Heart left ventricle (tissue), 16 donors: ENCODE measurements around the gene SETD3. TPM values are rescaled to one million over a fixed set of nuclear protein-coding genes. Genes with fewer than 3 reads are reported as not detected.

ENCODE experiments used
- ATAC-seq, 4 donors: fragments of 200-7000 bp; cut with Tn5 transposase; one replicate each; pipeline ENCODE4 v1.9.1; 2020 to 2022; ENCODE audit warnings: moderate library complexity in 4 of 4, mild to moderate bottlenecking in 3 of 4, moderate number of reproducible peaks in 1 of 4
- DNase-seq, 5 donors: peaks; one replicate each; pipeline ENCODE4 v3.0.0-alpha.2; 2020
- H3K27ac ChIP-seq, 12 donors: fragments of 200-600 bp; sonication (generic) in 4 of 12; one replicate each; pipeline versions ENCODE4 v1.5.0 to v1.8.0; 2016 to 2022; ENCODE audit warnings: mild to moderate bottlenecking in 2 of 12
- H3K27me3 ChIP-seq, 9 donors: fragments of 200-600 bp; sonication (generic) in 2 of 9; one replicate each; pipeline versions ENCODE4 v1.5.1 to v1.8.0; 2016 to 2022; ENCODE audit warnings: mild to moderate bottlenecking in 3 of 9
- H3K36me3 ChIP-seq, 9 donors: fragments of 200-600 bp; sonication (generic) in 2 of 9; one replicate each; pipeline versions ENCODE4 v1.5.0 to v1.8.0; 2018 to 2022; ENCODE audit warnings: mild to moderate bottlenecking in 2 of 9
- H3K4me1 ChIP-seq, 12 donors: fragments of 200-600 bp; sonication (generic) in 4 of 12; one replicate each; pipeline versions ENCODE4 v1.5.0 to v1.8.0; 2016 to 2022; ENCODE audit warnings: mild to moderate bottlenecking in 3 of 12
- H3K4me3 ChIP-seq, 12 donors: fragments of 200-600 bp; sonication (generic) in 4 of 12; one replicate each; pipeline versions ENCODE4 v1.5.0 to v1.8.0; 2017 to 2022; ENCODE audit warnings: mild to moderate bottlenecking in 9 of 12, moderate library complexity in 4 of 12
- H3K9me3 ChIP-seq, 12 donors: fragments of 200-600 bp; sonication (generic) in 4 of 12; one replicate each; pipeline versions ENCODE4 v1.5.0 to v1.8.0; 2016 to 2022; ENCODE audit warnings: mild to moderate bottlenecking in 1 of 12
- POLR2A ChIP-seq, 2 donors: fragments of 450-650 bp; IDR thresholded peaks; one replicate each; pipeline ENCODE4 v1.6.1; 2017; ENCODE audit warnings: antibody characterized with exemption in 2 of 2, mild to moderate bottlenecking in 2 of 2, moderate library complexity in 2 of 2
- WGBS, 4 donors: extraction: QIAGEN DNeasy Blood & Tissue Kit in 2 of 4; methylation state at CpG; one replicate each; pipeline versions ENCODE4 v1.1.5 to v1.1.7; 2013 to 2018; 5-methylcytosine and 5-hydroxymethylcytosine counted together
- intact Hi-C, 10 donors: fragments of 100-400 bp; cut with DNase I; formaldehyde crosslinking; loops; one replicate each; pipeline versions ENCODE4 v1.11.1 to v1.14.2; 2022
- polyA plus RNA-seq, 2 donors: library from polyadenylated mRNA; stranded (reverse); fragments of 200-250 nt; gene quantifications; one replicate each; pipeline ENCODE4 v1.2.3, GENCODE V29; 2013
- total RNA-seq, 9 donors: library from RNA; depleted of rRNA in 2 of 9; stranded (reverse); fragments of >200 nt in 2 of 9; fragmentation: NEBNext Ultra II Directional in 3 of 9; extraction: Animal tissue kit (Norgen Biotek cat#: 25700) in 3 of 9; gene quantifications; one replicate each; pipeline versions ENCODE4 v1.1.0 to v1.2.4, GENCODE V29; 2016 to 2023
- TF ChIP-seq, protein P1 (sequence below), 12 donors: fragments of 200-600 bp; sonication (generic) in 4 of 12; IDR thresholded peaks; one replicate each; pipeline versions ENCODE4 v1.5.0 to v1.8.0; 2018 to 2022; ENCODE audit warnings: antibody characterized with exemption in 12 of 12, mild to moderate bottlenecking in 5 of 12
- donor health status: ischemic (EF 13 %, LVEDD 7.1; RV severe dilation, severe dysfunction).
- donor health status: healthy with polysubstance abuse.
- donor health status: DM: no; HTN: yes; CAD: no.
- donor health status: DM: no; HTN: no; CAD: no.
- donor health status: ischemic (EF 25% LVEDD 6.9; RV normal size, moderate dysfunction).
- donor health status: ischemic (EF 25% LVEDD 5.7; RV mildly dilated, moderate dysfunction).
- donor health status: healthy.
- donor health status: DM: yes; HTN: yes; CAD: no.
- donor health status: ischemic (EF 35%, LVEDD 5.7; RV mildly dilated, moderate dysfunction).
- donor health status: nonischemic (EF 11% LVEDD 7.7; RV severe dilation, severe dysfunction).
- donor health status: DM: yes; HTN: yes; CAD: no.
- donor health status: PGD.
- donor health status: ischemic (EF 29% LVEDD 5.4; RV normal size, mild dysfunction).
- donor health status: nonischemic (EF 23%, LVEDD 6.1; RV moderate dilation, normal function).

Gene SETD3
- total and polyA plus RNA-seq, 11 donors, result 49.7 to 130 (median 92.6) TPM

DNA sequence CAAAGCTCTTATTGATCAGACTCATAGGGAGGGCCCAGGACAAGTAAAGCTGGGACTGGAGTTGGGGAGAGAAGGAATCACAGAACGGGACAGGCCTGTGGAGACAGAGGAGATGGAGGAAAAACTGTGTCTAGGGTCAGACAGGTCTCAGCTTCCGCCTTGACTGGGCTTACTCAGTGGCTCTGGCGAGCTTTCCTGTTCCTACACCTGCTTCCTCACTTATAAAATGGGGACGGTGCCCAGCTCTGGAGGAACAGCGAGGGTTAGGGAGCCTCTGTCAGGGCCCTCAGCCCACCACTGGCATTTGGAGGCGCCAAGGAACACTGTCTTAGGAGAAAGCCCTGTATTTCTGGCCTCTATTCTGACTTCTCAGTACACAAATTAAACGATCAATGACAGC is 34.7 kb downstream of the SETD3 start:
- H3K9me3 ChIP-seq, result no peaks in the 10 kb centered on the region
- 68 to 83% (median 81%) methylated on average over 7 of the region's 7 CpGs for WGBS, 4 donors
- H3K27ac ChIP-seq, result no peak overlapping the region
- no peaks in the 10 kb centered on the region for H3K27me3 ChIP-seq
- H3K4me3 ChIP-seq, result no peak overlapping the region
- intact Hi-C loops, result no loop called here
- DNase-seq (no peak), ATAC-seq (no peak)
- peaks cover 0 to 9% (median 0%) of the 10 kb centered on the region in 12 donors for H3K4me1 ChIP-seq
- peaks cover 0 to 98% (median 79%) of the 10 kb centered on the region in 9 donors for H3K36me3 ChIP-seq
- no peak for TF ChIP-seq POLR2A (IDR thresholded peaks at IDR 0.05)
- TF ChIP-seq, protein P1, sequence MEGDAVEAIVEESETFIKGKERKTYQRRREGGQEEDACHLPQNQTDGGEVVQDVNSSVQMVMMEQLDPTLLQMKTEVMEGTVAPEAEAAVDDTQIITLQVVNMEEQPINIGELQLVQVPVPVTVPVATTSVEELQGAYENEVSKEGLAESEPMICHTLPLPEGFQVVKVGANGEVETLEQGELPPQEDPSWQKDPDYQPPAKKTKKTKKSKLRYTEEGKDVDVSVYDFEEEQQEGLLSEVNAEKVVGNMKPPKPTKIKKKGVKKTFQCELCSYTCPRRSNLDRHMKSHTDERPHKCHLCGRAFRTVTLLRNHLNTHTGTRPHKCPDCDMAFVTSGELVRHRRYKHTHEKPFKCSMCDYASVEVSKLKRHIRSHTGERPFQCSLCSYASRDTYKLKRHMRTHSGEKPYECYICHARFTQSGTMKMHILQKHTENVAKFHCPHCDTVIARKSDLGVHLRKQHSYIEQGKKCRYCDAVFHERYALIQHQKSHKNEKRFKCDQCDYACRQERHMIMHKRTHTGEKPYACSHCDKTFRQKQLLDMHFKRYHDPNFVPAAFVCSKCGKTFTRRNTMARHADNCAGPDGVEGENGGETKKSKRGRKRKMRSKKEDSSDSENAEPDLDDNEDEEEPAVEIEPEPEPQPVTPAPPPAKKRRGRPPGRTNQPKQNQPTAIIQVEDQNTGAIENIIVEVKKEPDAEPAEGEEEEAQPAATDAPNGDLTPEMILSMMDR (IDR thresholded peaks at IDR 0.05), result no peak

DNA sequence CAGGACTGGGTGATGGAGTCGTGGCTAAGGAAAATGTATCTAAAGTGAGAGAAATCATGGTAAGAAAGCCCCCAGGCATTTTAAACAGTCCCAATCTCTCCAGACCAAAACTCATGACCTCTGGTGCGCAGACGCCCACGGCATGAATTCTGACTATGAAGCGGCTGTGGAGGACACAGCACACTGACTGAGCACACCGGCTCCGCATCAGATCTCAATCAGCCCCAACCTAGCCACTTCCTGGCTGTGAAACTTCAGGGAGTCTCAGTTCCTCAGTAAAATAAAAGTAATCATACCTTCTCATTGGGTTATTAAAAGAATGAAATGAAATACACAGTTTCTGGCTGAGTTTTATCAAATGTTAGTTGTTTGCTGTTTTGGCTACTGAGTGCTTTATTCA is 38.7 kb downstream of the SETD3 start:
- Histone ChIP-seq H3K36me3 (peaks cover 0 to 95% (median 69%) of the 10 kb centered on the region in 9 donors), H3K9me3 (no peaks in the 10 kb centered on the region), H3K27me3 (no peaks in the 10 kb centered on the region), H3K27ac (no peak overlapping the region), H3K4me3 (no peak overlapping the region), H3K4me1 (peaks cover 0 to 5% (median 0%) of the 10 kb centered on the region in 12 donors)
- intact Hi-C loops, result no loop called here
- DNase-seq (no peak), ATAC-seq (no peak)
- TF ChIP-seq, protein P1 (IDR thresholded peaks at IDR 0.05), result no peak
- no peak for TF ChIP-seq POLR2A (IDR thresholded peaks at IDR 0.05)
- WGBS, 4 donors, result 93 to 95% (median 94%) methylated on average over 7 of the region's 7 CpGs

DNA sequence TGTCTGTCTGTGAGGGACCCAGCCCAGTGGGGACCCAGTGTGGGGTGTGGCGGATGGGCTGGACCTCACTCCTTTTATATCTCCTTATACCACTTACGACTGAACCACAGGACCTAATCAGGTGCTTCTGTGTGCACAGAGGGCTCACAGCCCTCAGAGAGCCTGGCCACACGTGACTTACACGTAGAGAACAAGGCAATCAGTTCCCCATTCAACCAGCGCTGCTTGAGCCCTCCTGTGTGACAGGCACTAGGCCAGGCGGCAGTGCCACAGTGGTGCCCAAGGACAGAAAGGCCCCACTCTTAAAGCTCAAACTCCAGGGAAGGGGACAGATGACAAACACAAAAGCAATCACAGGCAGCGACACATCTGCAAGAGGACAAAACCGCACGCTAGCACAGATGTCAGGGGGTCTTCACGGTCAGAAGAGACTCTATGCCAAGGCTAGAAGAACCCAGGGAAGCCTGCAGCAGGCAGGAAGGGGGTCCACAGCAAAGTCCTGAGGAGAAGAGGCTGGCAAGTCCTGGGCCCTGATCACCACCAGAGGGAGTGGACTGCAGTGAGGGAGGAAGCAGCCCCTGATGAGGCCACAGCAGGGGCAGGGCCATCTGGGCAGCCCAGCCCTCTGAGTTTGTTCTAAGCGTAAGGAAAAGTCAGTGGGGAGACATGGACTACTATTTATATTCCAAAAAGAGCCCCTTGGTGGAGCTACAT is 39.3 kb downstream of the SETD3 start:
- WGBS, 4 donors, result 90 to 93% (median 90%) methylated on average over 11 of the region's 11 CpGs
- Histone ChIP-seq H3K9me3 (no peaks in the 10 kb centered on the region), H3K4me1 (peaks cover 0 to 11% (median 0%) of the 10 kb centered on the region in 12 donors), H3K36me3 (peaks cover 0 to 95% (median 68%) of the 10 kb centered on the region in 9 donors), H3K27me3 (no peaks in the 10 kb centered on the region), H3K27ac (peak overlapping the region in 1 of 12 donors; percentile 5), H3K4me3 (no peak overlapping the region)
- intact Hi-C loops, result no loop called here
- TF ChIP-seq, protein P1 (IDR thresholded peaks at IDR 0.05), result peak in 1 of 12 donors; percentile 10
- no peak for TF ChIP-seq POLR2A (IDR thresholded peaks at IDR 0.05)
- DNase-seq (no peak), ATAC-seq (peak in 3 of 4 donors; percentile 25 to 63 (median 52))

DNA sequence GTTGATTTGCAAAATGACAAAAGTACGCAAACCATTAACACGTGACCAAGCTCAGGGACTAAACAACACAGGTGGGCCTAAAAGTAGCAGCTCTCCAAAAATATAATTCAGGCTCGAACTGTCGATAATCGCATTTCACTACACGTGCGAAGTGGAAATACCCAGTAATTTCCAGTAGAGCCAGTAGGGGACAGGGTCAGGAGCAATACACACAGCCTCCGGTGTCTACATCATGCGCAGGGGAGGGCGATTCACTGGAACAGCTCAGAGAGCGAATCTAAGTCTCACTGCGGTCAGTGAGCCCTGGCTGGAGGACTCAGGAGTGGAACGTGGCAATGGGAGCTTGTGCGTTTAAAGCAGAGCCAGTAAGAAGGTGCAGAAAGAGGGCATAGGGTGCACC is 40.4 kb downstream of the SETD3 start:
- Histone ChIP-seq H3K27me3 (no peaks in the 10 kb centered on the region), H3K27ac (no peak overlapping the region), H3K9me3 (no peaks in the 10 kb centered on the region), H3K4me1 (peaks cover 0 to 17% (median 0%) of the 10 kb centered on the region in 12 donors), H3K4me3 (no peak overlapping the region), H3K36me3 (peaks cover 0 to 94% (median 68%) of the 10 kb centered on the region in 9 donors)
- TF ChIP-seq POLR2A (IDR thresholded peaks at IDR 0.05), result no peak
- TF ChIP-seq, protein P1 (IDR thresholded peaks at IDR 0.05), result no peak
- ATAC-seq (no peak), DNase-seq (no peak)
- 88 to 98% (median 92%) methylated on average over 14 of the region's 14 CpGs for WGBS, 4 donors
- intact Hi-C loops, result no loop called here
